ENCODE results near the gene PCDHGA1.
"Not testable (repeated sequence)": the region's sequence is repeated elsewhere in the genome, so short reads cannot be mapped to it uniquely, and the experiment has no call there.

PCDHGA1 gene

DNA sequence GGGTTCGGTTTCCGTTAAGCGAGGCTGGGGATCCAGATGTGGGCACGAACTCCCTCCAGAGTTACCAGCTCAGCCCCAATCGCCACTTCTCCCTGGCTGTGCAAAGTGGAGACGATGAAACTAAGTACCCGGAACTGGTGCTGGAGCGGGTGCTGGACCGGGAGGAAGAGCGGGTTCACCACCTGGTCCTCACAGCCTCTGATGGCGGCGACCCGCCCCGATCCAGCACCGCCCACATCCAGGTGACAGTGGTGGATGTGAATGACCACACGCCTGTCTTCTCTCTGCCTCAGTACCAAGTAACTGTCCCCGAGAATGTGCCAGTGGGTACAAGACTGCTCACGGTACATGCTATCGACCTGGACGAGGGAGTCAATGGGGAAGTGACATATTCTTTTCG lies 53.0 kb downstream of the PCDHGA1 start:
- no peak for DNase-seq (ENCODE audit: low spot score)

DNA sequence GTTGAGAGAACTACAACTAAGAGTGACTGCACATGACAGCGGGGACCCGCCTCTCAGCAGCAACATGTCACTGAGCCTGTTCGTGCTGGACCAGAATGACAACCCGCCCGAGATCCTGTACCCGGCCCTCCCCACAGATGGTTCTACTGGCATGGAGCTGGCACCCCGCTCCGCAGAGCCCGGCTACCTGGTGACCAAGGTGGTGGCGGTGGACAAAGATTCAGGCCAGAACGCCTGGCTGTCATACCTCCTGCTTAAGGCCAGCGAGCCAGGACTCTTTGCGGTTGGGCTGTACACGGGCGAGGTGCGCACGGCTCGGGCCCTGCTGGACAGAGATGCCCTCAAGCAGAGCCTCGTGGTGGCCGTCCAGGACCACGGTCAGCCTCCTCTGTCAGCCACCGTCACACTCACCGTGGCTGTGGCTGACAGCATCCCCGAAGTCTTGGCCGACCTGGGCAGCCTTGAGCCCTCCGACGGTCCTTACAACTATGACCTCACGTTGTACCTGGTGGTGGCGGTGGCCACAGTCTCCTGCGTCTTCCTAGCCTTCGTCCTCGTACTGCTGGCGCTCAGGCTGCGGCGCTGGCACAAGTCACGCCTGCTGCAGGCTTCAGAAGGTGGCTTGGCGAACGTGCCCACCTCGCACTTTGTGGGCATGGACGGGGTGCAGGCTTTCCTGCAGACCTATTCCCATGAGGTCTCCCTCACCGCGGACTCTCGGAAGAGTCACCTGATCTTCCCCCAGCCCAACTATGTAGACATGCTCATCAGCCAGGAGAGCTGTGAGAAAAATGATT lies 54.4 kb downstream of the PCDHGA1 start:
- DNase-seq (ENCODE audit: low spot score), result no peak

GRCh38 chr5:141387557-141388311 lies 57.4 kb downstream of the PCDHGA1 start, which contains the start of gene PCDHGB4:
Gene PCDHGB4, plus strand, starts transcription at chr5:141387698. Its CDS starts 187 bp downstream, at chr5:141387885.
- not testable (repeated sequence) for DNase-seq (ENCODE audit: low spot score)

DNA sequence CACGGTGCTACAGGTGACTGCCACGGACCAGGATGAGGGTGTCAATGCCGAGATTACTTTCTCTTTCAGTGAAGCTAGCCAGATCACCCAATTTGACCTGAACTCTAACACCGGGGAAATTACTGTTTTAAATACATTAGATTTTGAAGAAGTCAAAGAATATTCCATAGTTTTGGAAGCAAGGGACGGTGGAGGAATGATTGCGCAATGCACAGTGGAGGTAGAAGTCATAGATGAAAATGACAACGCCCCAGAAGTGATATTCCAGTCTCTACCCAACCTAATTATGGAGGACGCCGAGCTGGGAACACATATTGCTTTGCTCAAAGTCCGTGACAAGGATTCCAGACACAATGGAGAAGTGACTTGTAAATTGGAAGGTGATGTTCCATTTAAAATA lies 58.3 kb downstream of the PCDHGA1 start:
- no peak for DNase-seq (ENCODE audit: low spot score)

DNA sequence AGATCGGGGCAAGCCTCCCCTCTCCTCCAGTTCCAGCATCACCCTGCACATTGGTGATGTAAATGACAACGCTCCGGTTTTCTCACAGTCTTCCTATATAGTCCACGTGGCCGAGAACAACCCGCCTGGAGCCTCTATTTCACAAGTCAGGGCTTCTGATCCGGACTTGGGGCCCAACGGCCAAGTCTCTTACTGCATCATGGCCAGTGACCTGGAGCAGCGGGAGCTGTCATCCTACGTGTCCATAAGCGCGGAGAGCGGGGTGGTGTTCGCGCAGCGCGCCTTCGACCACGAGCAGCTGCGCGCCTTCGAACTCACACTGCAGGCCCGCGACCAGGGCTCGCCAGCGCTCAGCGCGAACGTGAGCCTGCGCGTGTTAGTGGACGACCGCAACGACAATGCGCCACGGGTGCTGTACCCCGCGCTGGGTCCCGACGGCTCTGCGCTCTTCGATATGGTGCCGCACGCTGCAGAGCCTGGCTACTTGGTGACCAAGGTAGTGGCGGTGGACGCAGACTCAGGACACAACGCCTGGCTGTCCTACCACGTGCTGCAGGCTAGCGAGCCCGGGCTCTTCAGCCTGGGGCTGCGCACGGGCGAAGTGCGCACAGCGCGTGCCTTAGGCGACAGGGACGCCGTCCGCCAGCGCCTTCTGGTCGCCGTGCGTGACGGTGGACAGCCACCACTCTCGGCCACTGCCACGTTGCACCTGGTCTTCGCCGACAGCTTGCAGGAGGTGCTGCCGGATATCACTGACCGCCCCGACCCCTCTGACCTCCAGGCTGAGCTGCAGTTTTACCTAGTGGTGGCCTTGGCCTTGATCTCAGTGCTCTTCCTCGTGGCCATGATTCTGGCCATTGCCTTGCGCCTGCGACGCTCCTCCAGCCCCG lies 59.1 kb downstream of the PCDHGA1 start:
- no peak for DNase-seq (ENCODE audit: low spot score)

- no peak for DNase-seq (ENCODE audit: low spot score)
These were observed 62.3 kb downstream of the PCDHGA1 start, which contains the start of gene PCDHGA8 for GRCh38 chr5:141392429-141393198. Gene PCDHGA8, plus strand, starts transcription at chr5:141392633. Its CDS starts 181 bp downstream, at chr5:141392814.

DNA sequence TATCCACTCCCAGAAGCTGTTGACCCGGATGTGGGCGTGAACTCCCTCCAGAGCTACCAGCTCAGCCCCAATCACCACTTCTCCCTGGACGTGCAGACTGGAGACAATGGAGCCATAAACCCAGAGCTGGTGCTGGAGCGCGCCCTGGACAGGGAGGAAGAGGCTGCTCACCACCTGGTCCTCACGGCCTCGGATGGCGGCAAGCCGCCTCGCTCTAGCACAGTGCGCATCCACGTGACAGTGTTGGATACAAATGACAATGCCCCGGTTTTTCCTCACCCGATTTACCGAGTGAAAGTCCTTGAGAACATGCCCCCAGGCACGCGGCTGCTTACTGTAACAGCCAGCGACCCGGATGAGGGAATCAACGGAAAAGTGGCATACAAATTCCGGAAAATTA lies 63.0 kb downstream of the PCDHGA1 start:
- no peak for DNase-seq (ENCODE audit: low spot score)

- not testable (repeated sequence) for DNase-seq (ENCODE audit: low spot score)
These were observed 64.3 kb downstream of the PCDHGA1 start for GRCh38 chr5:141394401-141395187.

GRCh38 chr5:141397756-141398551 lies 67.6 kb downstream of the PCDHGA1 start, which contains the start of gene PCDHGB5:
Gene PCDHGB5, plus strand, starts transcription at chr5:141397947. Its CDS starts 181 bp downstream, at chr5:141398128.
- DNase-seq (ENCODE audit: low spot score), result not testable (repeated sequence)

- DNase-seq (ENCODE audit: low spot score), result no peak
These were observed 68.3 kb downstream of the PCDHGA1 start for GRCh38 chr5:141398608-141399007.

DNA sequence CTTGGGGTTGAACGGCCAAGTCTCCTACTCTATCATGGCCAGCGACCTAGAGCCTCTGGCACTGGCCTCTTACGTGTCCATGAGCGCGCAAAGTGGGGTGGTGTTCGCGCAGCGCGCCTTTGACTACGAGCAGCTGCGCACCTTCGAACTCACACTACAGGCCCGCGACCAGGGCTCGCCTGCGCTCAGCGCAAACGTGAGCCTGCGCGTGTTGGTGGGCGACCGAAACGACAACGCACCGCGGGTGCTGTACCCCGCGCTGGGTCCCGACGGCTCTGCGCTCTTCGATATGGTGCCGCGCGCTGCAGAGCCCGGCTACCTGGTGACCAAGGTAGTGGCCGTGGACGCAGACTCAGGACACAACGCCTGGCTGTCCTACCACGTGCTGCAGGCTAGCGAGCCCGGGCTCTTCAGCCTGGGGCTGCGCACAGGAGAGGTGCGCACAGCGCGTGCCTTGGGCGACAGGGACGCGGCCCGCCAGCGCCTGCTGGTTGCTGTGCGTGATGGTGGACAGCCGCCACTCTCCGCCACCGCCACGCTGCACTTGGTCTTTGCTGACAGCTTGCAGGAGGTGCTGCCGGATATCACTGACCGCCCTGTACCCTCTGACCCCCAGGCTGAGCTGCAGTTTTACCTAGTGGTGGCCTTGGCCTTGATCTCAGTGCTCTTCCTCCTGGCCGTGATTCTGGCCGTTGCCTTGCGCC lies 69.4 kb downstream of the PCDHGA1 start:
- no peak for DNase-seq (ENCODE audit: low spot score)

DNA sequence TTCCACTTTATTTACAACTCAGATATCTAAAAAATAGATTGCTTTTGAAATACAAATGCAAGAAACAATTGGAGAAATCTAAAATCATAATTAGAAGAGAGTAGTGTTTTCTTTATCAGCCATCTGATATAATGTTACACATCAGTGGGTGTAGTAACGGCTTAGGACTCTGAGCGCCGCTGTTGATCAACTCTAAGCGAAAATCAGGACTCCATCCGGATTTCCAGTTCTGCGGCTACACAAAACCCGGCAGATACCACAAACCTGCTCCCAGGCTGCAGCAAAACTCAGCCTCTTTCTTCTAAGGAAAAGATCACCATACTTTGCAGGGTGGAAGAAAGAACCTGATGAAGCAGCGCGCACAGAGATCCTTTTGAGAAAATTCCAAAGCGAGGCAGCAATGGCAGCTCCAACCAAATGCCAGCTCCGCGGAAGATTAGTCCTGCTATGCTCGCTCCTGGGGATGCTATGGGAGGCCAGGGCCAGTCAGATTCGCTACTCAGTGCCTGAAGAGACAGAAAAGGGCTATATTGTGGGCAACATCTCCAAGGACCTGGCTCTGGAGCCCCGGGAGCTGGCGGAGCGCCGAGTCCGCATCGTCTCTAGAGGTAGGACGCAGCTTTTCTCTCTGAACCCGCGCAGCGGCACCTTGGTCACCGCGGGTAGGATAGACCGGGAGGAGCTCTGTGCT lies 72.4 kb downstream of the PCDHGA1 start, which contains the start of gene PCDHGA9:
TSS of gene PCDHGA9 (plus strand) at position 226 of the 691 bp plus-strand sequence. CDS start at position 401, 175 bp downstream.
- peak; percentile 31 for DNase-seq (ENCODE audit: low spot score)

DNA sequence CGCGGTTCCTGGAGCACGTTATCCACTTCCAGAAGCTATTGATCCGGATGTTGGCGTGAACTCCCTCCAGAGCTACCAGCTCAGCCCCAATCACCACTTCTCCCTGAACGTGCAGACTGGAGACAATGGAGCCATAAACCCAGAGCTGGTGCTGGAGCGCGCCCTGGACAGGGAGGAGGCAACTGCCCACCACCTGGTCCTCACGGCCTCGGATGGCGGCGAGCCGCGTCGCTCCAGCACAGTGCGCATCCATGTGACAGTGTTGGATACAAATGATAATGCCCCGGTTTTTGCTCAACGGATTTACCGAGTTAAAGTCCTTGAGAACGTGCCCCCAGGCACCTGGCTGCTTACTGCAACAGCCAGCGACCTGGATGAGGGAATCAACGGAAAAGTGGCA lies 73.1 kb downstream of the PCDHGA1 start:
- no peak for DNase-seq (ENCODE audit: low spot score)

GRCh38 chr5:141407790-141408505 lies 77.6 kb downstream of the PCDHGA1 start, which contains the start of gene PCDHGB6:
Gene PCDHGB6, plus strand, starts transcription at chr5:141408021. Its CDS starts 182 bp downstream, at chr5:141408203.
- DNase-seq (ENCODE audit: low spot score), result not testable (repeated sequence)

DNA sequence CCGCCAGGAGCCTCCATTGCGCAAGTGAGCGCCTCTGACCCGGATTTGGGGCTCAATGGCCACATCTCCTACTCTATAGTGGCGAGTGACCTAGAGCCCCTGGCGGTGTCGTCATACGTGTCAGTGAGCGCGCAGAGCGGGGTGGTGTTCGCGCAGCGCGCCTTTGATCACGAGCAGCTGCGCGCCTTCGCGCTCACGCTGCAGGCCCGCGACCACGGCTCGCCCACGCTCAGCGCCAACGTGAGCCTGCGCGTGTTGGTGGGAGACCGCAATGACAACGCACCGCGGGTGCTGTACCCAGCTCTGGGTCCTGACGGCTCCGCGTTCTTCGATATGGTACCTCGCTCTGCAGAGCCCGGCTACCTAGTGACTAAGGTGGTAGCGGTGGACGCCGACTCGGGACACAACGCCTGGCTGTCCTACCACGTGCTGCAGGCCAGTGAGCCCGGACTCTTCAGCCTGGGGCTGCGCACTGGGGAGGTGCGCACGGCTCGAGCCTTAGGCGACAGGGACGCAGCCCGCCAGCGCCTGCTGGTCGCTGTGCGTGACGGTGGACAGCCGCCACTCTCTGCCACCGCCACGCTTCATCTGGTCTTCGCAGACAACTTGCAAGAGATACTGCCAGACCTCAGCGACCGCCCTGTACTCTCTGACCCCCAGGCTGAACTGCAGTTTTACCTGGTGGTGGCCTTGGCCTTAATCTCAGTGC lies 79.4 kb downstream of the PCDHGA1 start:
- no peak for DNase-seq (ENCODE audit: low spot score)

GRCh38 chr5:141411575-141411974 lies 81.3 kb downstream of the PCDHGA1 start:
- peak; percentile 25 for DNase-seq (ENCODE audit: low spot score)
